Loucy (cell line): ENCODE data around the gene DGAT2.

Source experiments
- CTCF ChIP-seq: fragments of 200-600 bp; sonication (generic); conservative IDR thresholded peaks from 2 replicates; pipeline ENCODE4 v1.5.1; 2014; ENCODE audit warnings: mild to moderate bottlenecking, antibody characterized with exemption, low read length
- EZH2phosphoT487 ChIP-seq: fragments of 200-600 bp; IDR thresholded peaks from 2 replicates; pipeline ENCODE4 v1.6.1; 2018; ENCODE audit warnings: antibody characterized with exemption, mild to moderate bottlenecking, moderate library complexity, borderline replicate concordance

GRCh38 chr11:75813124-75813523, 44.5 kb downstream of the DGAT2 start:
- no peak for TF ChIP-seq CTCF
- TF ChIP-seq EZH2phosphoT487: no peak
